Stomach (tissue), 4 donors: Measurements from ENCODE around the gene AIFM2.

Source experiments
- CTCF ChIP-seq, 7 experiments: fragments of 450-650 bp in 4 of 7; fragments of 200-600 bp in 3 of 7; sonication (generic) in 3 of 7; IDR thresholded peaks; one replicate each; pipeline ENCODE4 v1.5.1; 2016 to 2019; ENCODE audit warnings: antibody characterized with exemption in 7 of 7, control low read depth in 2 of 7, mild to moderate bottlenecking in 1 of 7
- EP300 ChIP-seq: sonication (generic); formaldehyde crosslinking; IDR thresholded peaks from one replicate; pipeline ENCODE4 v1.6.1; 2017; ENCODE audit warnings: antibody characterized with exemption
- POLR2A ChIP-seq, 4 donors: fragments of 450-650 bp; IDR thresholded peaks; one replicate each; pipeline ENCODE4 v1.6.1; 2016; ENCODE audit warnings: antibody characterized with exemption in 4 of 4, control low read depth in 2 of 4, mild to moderate bottlenecking in 1 of 4, moderate library complexity in 1 of 4

GRCh38 chr10:70068925-70069324 is 63.7 kb downstream of the AIFM2 start:
- TF ChIP-seq CTCF (IDR thresholded peaks at IDR 0.05) (no peak), EP300 (no peak), POLR2A (IDR thresholded peaks at IDR 0.05) (no peak)
